ENCODE data around the gene ULK1. TPM values are rescaled to one million over a fixed set of nuclear protein-coding genes. Genes with fewer than 3 reads are reported as not detected.

The ULK1 gene
- total RNA-seq, 1 experiment from 2014 or later = 21.7 TPM

DNA sequence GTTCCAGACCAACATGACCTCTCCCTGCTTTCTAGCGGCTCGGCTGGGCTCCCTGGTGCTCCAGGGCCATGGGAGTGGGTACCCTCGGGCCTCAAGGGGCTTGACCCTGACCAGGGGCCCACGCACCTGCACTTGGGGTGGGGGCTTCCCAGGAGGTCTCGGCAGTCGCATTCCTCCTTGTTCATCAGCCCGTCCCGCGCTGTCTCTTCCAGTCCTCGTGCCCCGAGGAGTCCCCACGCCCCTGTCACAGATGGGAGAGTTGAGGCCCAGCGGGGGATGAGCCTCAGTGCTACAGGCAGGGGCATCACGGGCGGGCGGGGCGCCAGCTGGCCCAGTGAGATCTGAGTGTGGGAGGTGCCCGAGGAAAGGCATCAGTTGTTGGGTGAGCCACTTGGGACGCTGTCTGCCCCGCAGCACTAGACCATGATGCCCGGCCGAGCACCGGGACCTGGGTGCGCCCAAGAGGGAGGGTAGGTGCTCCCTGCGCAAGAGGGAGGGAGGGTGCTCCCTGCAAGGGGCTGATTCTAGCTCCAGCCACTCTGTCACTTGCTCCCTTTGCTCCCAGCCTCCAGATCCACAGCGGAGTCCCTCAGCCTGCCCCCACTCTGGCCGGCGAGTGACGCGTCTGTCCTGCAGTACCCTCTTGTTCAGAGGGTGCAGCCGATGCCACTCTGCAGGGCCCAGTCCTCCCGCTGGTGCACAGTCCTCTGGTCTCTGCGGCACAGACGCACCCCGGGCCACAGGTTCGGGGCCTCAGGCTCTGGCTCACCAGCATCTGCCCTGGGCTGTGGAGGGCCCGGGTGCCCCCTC lies 42.5 kb upstream of the ULK1 start:
- BruUV-seq (replicated peaks) = no TSS peak
- H3K9me3 Mint-ChIP-seq (ENCODE audit: unreplicated experiment) = no peaks in the 10 kb centered on the region
- no peak for TF ChIP-seq CTCF (IDR thresholded peaks at IDR 0.05; ENCODE audit: unreplicated experiment)
- POLR2A ChIA-PET = no interaction called here
- no peak for DNase-seq (ENCODE audit: unreplicated experiment)
- intact Hi-C loops (cut with micrococcal nuclease) = no loop called here
- peaks cover 5% of the 10 kb centered on the region for H3K36me3 Mint-ChIP-seq (ENCODE audit: insufficient read depth, unreplicated experiment)
- CTCF ChIA-PET = no interaction called here
- peaks cover 16% of the 10 kb centered on the region for H3K27me3 Mint-ChIP-seq (ENCODE audit: insufficient read depth, unreplicated experiment)
- H3K4me3 Mint-ChIP-seq (ENCODE audit: unreplicated experiment) = no peak overlapping the region
- H3K27ac Mint-ChIP-seq (ENCODE audit: low read depth, unreplicated experiment) = no peak overlapping the region
- peaks cover 8% of the 10 kb centered on the region for H3K4me1 Mint-ChIP-seq (ENCODE audit: insufficient read depth, unreplicated experiment)

- no TSS peak for BruUV-seq (replicated peaks)
- intact Hi-C loops (cut with micrococcal nuclease) = no loop called here
These were observed 41.7 kb upstream of the ULK1 start for GRCh38 chr12:131852551-131853299.

GRCh38 chr12:131853832-131854797 lies 40.3 kb upstream of the ULK1 start:
- Mint-ChIP-seq H3K27ac (ENCODE audit: low read depth, unreplicated experiment) (no peak overlapping the region), H3K4me1 (ENCODE audit: insufficient read depth, unreplicated experiment) (peaks cover 8% of the 10 kb centered on the region), H3K4me3 (ENCODE audit: unreplicated experiment) (no peak overlapping the region), H3K9me3 (ENCODE audit: unreplicated experiment) (no peaks in the 10 kb centered on the region), H3K36me3 (ENCODE audit: insufficient read depth, unreplicated experiment) (peaks cover 3% of the 10 kb centered on the region), H3K27me3 (ENCODE audit: insufficient read depth, unreplicated experiment) (peaks cover 29% of the 10 kb centered on the region)
- POLR2A ChIA-PET = no interaction called here
- TF ChIP-seq CTCF (IDR thresholded peaks at IDR 0.05; ENCODE audit: unreplicated experiment) = no peak
- DNase-seq (ENCODE audit: unreplicated experiment) = no peak
- no TSS peak for BruUV-seq (replicated peaks)
- intact Hi-C loops (cut with micrococcal nuclease) = no loop called here
- CTCF ChIA-PET = interaction anchor here (0.6 to 0.7 kb wide), 2 partner anchors 61 to 1840 kb away, joined by 3 read pairs; no protein-coding TSS in a partner anchor

More at GRCh38 chr12:131852551-131853299, 41.7 kb upstream of the ULK1 start:
- Mint-ChIP-seq H3K4me3 (ENCODE audit: unreplicated experiment) (no peak overlapping the region), H3K36me3 (ENCODE audit: insufficient read depth, unreplicated experiment) (peaks cover 5% of the 10 kb centered on the region), H3K9me3 (ENCODE audit: unreplicated experiment) (no peaks in the 10 kb centered on the region), H3K27ac (ENCODE audit: low read depth, unreplicated experiment) (no peak overlapping the region), H3K4me1 (ENCODE audit: insufficient read depth, unreplicated experiment) (peaks cover 8% of the 10 kb centered on the region), H3K27me3 (ENCODE audit: insufficient read depth, unreplicated experiment) (peaks cover 22% of the 10 kb centered on the region)
- no peak for DNase-seq (ENCODE audit: unreplicated experiment)
- ChIA-PET POLR2A (no interaction called here), CTCF (interaction anchor here (0.7 kb wide), 1 partner anchor 99 kb away, joined by 5 read pairs; no protein-coding TSS in a partner anchor)
- TF ChIP-seq CTCF (IDR thresholded peaks at IDR 0.05; ENCODE audit: unreplicated experiment) = no peak

All from MCF 10A (cell line).